Muscle layer of duodenum (tissue), 2 donors: ENCODE results near the gene OPCML.

ENCODE experiments used
- H3K27ac ChIP-seq: one replicate; pipeline ENCODE4 v1.7.0; 2013; ENCODE audit warnings: mild to moderate bottlenecking, low read length
- H3K27me3 ChIP-seq: one replicate; pipeline ENCODE4 v1.7.0; 2013; ENCODE audit warnings: low read depth, mild to moderate bottlenecking, control low read depth, low read length
- H3K36me3 ChIP-seq, 2 donors: one replicate each; pipeline ENCODE4 v1.7.0; 2013; ENCODE audit warnings: low read length in 2 of 2, control low read depth in 1 of 2, mild to moderate bottlenecking in 1 of 2; ENCODE audit not compliant: insufficient read depth in 2 of 2, control insufficient read depth in 1 of 2
- H3K4me1 ChIP-seq, 2 donors: one replicate each; pipeline ENCODE4 v1.7.0; 2013; ENCODE audit warnings: low read length in 2 of 2, mild to moderate bottlenecking in 2 of 2, control low read depth in 1 of 2, moderate library complexity in 1 of 2; ENCODE audit not compliant: insufficient read depth in 2 of 2, control insufficient read depth in 1 of 2
- H3K4me3 ChIP-seq, 2 donors: one replicate each; pipeline ENCODE4 v1.7.0; 2013; ENCODE audit warnings: low read length in 2 of 2, low read depth in 1 of 2, mild to moderate bottlenecking in 1 of 2
- H3K9me3 ChIP-seq, 2 donors: one replicate each; pipeline ENCODE4 v1.7.0; 2013; ENCODE audit warnings: low read length in 2 of 2, control low read depth in 1 of 2, mild to moderate bottlenecking in 1 of 2; ENCODE audit not compliant: control insufficient read depth in 1 of 2
- donor health status: healthy.

The OPCML gene

GRCh38 chr11:132639986-132640385 lies 892.3 kb downstream of the OPCML start:
- Histone ChIP-seq H3K9me3 (no peaks in the 10 kb centered on the region), H3K4me1 (no peaks in the 10 kb centered on the region), H3K27ac (no peak overlapping the region), H3K4me3 (no peak overlapping the region), H3K36me3 (no peaks in the 10 kb centered on the region), H3K27me3 (no peaks in the 10 kb centered on the region)

- H3K36me3 ChIP-seq = no peaks in the 10 kb centered on the region
- no peaks in the 10 kb centered on the region for H3K27me3 ChIP-seq
- no peaks in the 10 kb centered on the region for H3K4me1 ChIP-seq
- no peak overlapping the region for H3K4me3 ChIP-seq
- H3K27ac ChIP-seq = no peak overlapping the region
- no peaks in the 10 kb centered on the region for H3K9me3 ChIP-seq
Observed at GRCh38 chr11:132639403-132639802, 892.9 kb downstream of the OPCML start.

GRCh38 chr11:132638423-132638822 lies 893.9 kb downstream of the OPCML start:
- H3K36me3 ChIP-seq = no peaks in the 10 kb centered on the region
- H3K4me3 ChIP-seq = no peak overlapping the region
- H3K9me3 ChIP-seq = no peaks in the 10 kb centered on the region
- H3K27ac ChIP-seq = no peak overlapping the region
- no peaks in the 10 kb centered on the region for H3K27me3 ChIP-seq
- H3K4me1 ChIP-seq = no peaks in the 10 kb centered on the region

GRCh38 chr11:132636523-132636922 lies 895.8 kb downstream of the OPCML start:
- no peak overlapping the region for H3K4me3 ChIP-seq
- no peaks in the 10 kb centered on the region for H3K36me3 ChIP-seq
- peaks cover 0 to 3% of the 10 kb centered on the region in 2 donors for H3K9me3 ChIP-seq
- H3K4me1 ChIP-seq = no peaks in the 10 kb centered on the region
- no peaks in the 10 kb centered on the region for H3K27me3 ChIP-seq
- no peak overlapping the region for H3K27ac ChIP-seq

GRCh38 chr11:132632641-132633124 lies 899.6 kb downstream of the OPCML start:
- no peak overlapping the region for H3K4me3 ChIP-seq
- H3K9me3 ChIP-seq = peaks cover 0 to 5% of the 10 kb centered on the region in 2 donors
- no peak overlapping the region for H3K27ac ChIP-seq
- H3K36me3 ChIP-seq = no peaks in the 10 kb centered on the region
- no peaks in the 10 kb centered on the region for H3K27me3 ChIP-seq
- H3K4me1 ChIP-seq = no peaks in the 10 kb centered on the region

- no peaks in the 10 kb centered on the region for H3K27me3 ChIP-seq
- no peak overlapping the region for H3K4me3 ChIP-seq
- no peak overlapping the region for H3K27ac ChIP-seq
- no peaks in the 10 kb centered on the region for H3K4me1 ChIP-seq
- no peaks in the 10 kb centered on the region for H3K36me3 ChIP-seq
- H3K9me3 ChIP-seq = peaks cover 0 to 5% of the 10 kb centered on the region in 2 donors
Observed at GRCh38 chr11:132631989-132632388, 900.3 kb downstream of the OPCML start.

- Histone ChIP-seq H3K4me3 (no peak overlapping the region), H3K27ac (no peak overlapping the region), H3K36me3 (no peaks in the 10 kb centered on the region), H3K9me3 (peaks cover 0 to 5% of the 10 kb centered on the region in 2 donors), H3K27me3 (no peaks in the 10 kb centered on the region), H3K4me1 (no peaks in the 10 kb centered on the region)
Observed at GRCh38 chr11:132627981-132628380, 904.3 kb downstream of the OPCML start.

- Histone ChIP-seq H3K4me3 (no peak overlapping the region), H3K36me3 (no peaks in the 10 kb centered on the region), H3K9me3 (peaks cover 0 to 3% of the 10 kb centered on the region in 2 donors), H3K4me1 (no peaks in the 10 kb centered on the region), H3K27me3 (no peaks in the 10 kb centered on the region), H3K27ac (no peak overlapping the region)
Observed at GRCh38 chr11:132626446-132626845, 905.9 kb downstream of the OPCML start.

- Histone ChIP-seq H3K9me3 (no peaks in the 10 kb centered on the region), H3K27ac (no peak overlapping the region), H3K27me3 (no peaks in the 10 kb centered on the region), H3K36me3 (no peaks in the 10 kb centered on the region), H3K4me1 (no peaks in the 10 kb centered on the region), H3K4me3 (no peak overlapping the region)
Observed at GRCh38 chr11:132623511-132623910, 908.8 kb downstream of the OPCML start.

GRCh38 chr11:132621976-132622580 lies 910.2 kb downstream of the OPCML start:
- H3K27ac ChIP-seq = no peak overlapping the region
- H3K9me3 ChIP-seq = no peaks in the 10 kb centered on the region
- H3K4me3 ChIP-seq = no peak overlapping the region
- H3K27me3 ChIP-seq = no peaks in the 10 kb centered on the region
- no peaks in the 10 kb centered on the region for H3K36me3 ChIP-seq
- H3K4me1 ChIP-seq = no peaks in the 10 kb centered on the region

- Histone ChIP-seq H3K36me3 (no peaks in the 10 kb centered on the region), H3K4me1 (no peaks in the 10 kb centered on the region), H3K27me3 (no peaks in the 10 kb centered on the region), H3K4me3 (no peak overlapping the region), H3K9me3 (no peaks in the 10 kb centered on the region), H3K27ac (no peak overlapping the region)
Observed at GRCh38 chr11:132620423-132620822, 911.9 kb downstream of the OPCML start.

- Histone ChIP-seq H3K27ac (no peak overlapping the region), H3K9me3 (no peaks in the 10 kb centered on the region), H3K4me1 (no peaks in the 10 kb centered on the region), H3K4me3 (no peak overlapping the region), H3K36me3 (no peaks in the 10 kb centered on the region), H3K27me3 (no peaks in the 10 kb centered on the region)
Observed at GRCh38 chr11:132610791-132611190, 921.5 kb downstream of the OPCML start.
